GM18951 (cell line): Measurements from ENCODE around the gene FAM72D.
"Not testable (repeated sequence)": the region's sequence is repeated elsewhere in the genome, so short reads cannot be mapped to it uniquely, and the experiment has no call there.

Experiments
- in situ Hi-C: fragments of 300-500 bp; cut with MboI; formaldehyde crosslinking; loops from one replicate; pipeline ENCODE4 v1.12.0; 2022; ENCODE audit warnings: low sequenced_read_pairs, mixed read lengths, inconsistent platforms; ENCODE audit not compliant: unreplicated experiment

FAM72D gene

DNA sequence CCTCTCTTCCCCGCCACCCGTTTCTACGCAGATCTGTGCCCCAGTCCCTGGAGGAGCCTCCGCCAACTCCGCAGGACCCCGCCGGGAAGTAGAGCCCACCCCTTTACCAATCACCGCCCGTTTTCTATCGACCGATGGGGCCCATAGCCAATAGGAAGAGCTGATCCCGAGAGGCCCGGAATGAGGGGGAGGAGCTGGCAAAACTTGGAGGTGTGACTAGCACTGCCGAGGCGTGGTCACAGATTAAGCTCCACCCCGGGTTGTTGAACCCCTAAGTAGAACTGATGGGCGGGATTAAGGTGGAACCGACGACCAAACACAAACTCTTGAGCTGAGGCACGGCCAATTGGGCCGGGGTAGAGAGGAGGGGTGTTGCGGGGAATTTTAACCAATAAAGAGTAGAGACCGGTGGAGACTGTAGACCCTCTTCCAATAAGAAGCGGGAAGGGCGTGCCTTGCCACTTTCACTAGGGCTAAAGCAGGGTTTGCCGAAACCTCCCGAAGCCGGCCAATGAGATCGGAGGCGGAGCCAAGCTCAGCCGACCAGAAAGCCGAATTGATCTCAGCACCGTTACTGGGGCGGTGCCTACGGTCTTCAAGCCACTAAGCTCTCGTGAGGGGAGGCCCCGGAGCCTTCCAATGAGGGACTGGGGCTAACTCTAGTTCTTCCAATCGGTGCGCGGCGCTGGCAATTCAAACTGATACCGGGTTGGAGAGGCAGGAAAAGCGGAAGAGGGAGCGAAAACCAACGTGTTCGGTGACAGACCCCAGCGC, at the start of gene FAM72D, which contains the start of gene SRGAP2B:
Gene FAM72D, plus strand, starts transcription at position 691 of the 774 bp plus-strand sequence. CDS start 874 bp downstream, outside the sequence.
Gene SRGAP2B, minus strand, starts transcription at position 45 of the 774 bp plus-strand sequence. CDS start 2,427 bp downstream, outside the sequence.
- in situ Hi-C loops = not testable (repeated sequence)

DNA sequence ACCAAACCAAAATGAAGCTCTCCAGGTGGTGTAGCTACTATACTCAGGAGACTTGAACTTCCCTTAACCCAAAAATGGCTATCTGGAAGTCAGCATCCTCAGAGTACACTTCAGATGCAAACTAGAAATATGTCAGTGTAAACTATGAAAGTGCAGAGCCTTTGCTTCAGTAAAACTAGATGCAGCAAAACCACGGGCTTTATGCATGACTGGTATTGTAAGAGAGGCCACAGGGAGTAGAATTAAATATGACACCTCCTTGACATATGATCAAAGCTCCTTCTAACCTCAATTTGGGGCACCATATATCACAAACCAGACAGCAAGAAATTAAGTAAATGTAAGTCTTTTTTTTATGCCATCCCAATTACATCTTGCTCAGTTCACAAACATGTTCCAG, 48.2 kb upstream of the FAM72D start:
- in situ Hi-C loops = not testable (repeated sequence)

DNA sequence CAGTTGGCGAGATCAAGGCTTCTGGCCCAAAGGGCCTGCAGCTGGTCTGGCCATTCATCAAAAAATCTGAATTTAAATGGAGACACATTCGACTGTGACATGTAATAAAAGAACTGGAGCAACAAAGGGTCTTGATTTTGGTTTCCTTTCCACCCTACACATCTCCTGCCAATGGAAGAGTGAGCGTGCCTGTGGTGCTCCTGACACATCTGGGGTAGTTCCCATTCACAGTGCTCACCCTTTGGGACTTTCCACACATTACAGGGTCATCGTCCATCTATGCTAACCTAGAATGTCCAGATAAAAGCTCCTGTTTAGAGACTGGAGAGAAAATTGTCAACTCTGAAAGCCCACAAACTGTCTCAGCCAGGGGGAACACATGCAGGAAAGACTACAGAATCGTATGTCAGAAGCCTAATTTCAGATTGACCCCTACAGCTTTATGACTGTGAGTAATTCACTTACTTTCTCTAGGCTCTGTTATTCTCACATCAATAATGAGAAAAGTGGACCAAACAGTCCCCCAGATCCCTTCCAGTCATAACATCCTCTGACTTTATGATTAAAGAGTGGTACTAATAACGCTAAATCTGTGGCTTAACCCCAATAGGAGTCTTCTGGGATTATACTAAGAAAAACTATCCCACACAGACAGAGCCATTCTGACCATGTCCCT, 47.5 kb upstream of the FAM72D start:
- in situ Hi-C loops = not testable (repeated sequence)

DNA sequence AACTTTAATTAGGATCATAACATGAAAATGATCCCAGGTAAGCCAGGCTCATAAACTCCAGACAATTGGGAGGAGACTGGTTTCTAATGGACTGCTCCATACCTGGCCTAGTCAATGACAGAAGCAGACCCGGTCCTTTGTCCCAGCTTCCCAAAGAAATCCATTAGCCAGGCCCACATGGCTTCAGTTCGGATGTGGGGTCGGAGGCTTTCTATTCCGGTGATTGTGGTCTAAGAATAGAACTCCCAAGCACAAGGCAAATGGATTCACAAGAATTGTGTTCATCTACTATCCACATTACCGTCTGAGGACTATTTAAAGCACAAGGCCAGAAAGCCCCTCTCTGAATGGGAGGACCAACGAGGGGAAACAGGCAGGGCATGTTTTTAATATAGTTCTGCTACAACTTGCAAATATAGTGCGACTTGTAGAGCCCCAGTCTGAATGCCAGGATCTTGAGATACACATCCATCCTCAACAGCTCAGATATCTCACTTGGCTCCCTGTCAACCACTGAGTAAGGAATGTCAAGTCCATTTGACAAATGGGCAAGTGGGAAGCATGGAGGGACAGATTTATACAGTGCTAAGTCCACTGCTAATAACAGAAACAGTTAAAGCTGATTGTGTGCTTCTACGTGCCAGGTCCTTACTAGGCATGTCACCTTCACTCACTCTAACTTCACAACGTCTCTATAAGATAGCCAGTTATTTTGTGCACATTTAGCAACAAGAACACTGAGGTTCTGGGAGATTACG, 43.6 kb upstream of the FAM72D start:
- in situ Hi-C loops = not testable (repeated sequence)

DNA sequence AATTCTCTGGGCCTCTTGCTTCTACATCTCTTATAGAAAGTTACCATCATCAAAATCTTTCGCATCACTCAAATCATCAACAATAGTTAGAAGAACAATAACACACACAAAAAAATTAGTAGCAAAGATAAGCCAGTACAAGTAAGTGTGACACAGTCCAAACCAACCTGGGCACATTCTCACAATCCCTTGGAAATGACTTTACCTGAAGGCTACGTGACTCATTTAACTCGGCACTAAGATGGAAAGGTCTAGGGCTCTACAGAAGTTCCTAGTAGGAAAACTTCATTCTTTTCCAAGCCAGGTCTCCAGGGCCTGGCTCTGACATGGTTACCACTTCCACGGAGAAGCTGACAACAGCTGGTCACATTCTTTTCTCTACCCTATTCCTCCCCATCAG, 42.3 kb upstream of the FAM72D start:
- in situ Hi-C loops = not testable (repeated sequence)

DNA sequence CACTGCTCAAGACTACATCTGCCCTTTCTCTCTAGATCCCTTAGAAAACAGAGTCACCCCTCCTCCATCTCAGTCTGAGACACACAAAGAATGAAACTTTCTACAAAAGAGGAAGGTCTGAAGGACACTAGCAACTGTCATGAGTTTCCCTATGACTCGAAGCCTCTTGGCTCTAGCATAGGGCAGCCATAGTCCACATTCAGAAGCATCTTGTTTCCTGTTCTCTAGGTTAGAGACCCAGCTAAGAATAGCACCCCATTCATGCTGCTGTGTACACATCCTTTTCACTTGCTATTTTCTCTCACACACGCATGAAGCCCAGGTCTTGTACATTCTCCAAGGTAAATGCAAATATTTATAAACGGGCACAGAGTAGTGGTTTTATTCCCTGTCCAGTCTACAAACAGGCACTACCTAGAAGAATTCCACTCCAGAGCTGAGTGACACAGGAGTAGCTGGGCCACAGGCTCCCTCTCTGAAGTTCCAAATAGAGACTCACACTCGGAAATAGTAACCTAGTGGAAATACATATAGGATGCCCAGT, 40.5 kb upstream of the FAM72D start:
- in situ Hi-C loops = not testable (repeated sequence)

DNA sequence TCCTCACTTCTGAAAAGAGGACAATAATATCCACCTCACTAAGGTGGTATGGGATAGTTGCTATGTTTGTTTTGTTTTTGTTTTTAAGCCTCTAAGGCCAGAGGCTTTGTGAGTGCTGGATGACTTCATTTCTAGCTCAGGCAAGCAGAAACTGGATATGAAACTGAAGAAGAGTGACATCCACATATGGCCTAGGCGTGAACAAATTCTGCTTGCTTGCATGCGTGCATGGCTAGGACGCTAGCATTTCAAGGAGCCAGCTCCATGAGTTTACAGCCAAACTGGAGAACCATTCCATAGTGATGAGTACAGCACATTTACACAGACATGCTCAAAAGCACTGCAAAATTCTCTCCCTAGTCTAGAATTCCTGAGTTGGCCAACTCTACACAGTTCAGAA, 37.6 kb upstream of the FAM72D start:
- in situ Hi-C loops = not testable (repeated sequence)

DNA sequence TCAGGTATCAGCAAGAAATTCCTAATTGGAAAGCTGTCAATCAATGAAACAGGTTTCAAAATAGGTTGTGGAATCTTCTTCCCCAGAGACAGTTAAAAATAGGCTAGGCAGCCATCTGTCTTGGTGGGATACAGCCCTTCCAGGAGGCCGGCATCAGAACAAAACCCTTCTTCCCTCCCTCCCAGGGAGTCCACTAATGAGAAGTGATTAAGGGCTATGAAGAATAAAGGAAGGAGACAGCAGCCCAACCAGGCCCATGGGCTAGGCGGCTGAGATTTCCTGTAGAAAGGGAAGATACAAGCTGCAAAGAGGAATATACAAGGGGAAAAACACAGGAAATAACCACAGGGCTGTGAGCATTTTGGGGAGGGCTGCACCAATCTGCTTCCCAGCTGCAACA, 32.5 kb upstream of the FAM72D start:
- in situ Hi-C loops = not testable (repeated sequence)

DNA sequence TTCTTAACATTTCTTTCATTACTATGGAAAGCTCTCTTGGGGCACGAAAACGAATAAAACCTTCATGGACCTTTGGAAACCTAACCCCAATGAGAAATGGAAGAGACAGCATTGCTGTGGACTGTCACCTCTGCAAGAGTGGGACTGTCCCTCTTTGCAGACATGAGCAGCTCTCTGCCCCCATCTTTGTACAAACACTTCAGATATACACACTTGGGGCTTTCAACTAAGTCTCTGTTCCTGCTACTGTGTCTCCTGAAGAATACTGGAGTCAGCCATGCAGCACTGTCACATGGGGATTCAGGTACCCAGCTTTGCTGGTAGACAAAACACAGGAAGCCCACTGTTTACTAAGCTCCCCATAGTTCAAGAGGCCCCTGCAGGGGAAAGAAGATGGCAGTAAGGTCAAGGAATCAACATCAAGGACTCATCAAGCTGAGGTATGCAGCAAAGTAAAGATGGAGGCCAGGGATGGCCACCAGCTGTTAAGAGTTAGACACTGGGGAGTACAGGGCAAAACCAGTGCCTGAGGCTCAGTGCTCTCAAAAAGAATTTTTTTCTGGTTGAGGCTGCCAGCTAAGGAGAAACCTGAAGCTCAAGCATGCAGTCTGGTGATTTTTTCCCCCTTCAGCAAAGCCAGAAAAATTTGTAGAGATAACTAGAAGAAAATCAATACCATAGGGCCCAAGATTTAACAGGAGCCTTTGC, 31.7 kb upstream of the FAM72D start:
- in situ Hi-C loops = not testable (repeated sequence)

DNA sequence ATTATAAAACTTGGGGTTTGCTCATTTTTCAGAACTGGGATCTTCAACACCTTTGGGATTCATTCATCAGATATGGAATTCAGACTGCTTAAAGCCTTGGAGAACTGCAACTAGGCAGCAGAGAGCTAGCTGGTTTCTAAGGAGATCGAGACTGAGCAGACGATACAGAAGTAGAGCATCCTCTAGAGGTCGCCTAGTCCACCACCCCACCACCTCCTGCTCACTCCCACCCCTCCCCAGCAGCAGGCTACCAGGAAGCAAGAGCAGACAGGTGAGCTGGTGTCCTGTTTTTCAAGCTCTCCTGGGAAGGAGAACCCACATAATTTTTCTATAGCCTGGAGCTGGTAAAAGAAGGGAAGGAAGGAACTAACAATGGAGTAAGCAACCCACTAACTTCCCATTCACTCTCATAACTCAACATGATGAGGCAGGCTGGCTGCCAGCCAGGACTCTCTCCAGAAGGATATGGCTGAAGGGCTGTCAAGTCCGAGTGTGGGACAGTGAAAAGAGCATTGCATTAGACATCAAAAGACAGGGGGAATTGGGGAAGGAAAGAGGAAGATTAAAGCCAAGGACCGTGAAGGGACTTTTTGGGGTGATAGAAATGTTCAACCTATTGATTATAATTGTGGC, 30.5 kb upstream of the FAM72D start:
- in situ Hi-C loops = not testable (repeated sequence)

DNA sequence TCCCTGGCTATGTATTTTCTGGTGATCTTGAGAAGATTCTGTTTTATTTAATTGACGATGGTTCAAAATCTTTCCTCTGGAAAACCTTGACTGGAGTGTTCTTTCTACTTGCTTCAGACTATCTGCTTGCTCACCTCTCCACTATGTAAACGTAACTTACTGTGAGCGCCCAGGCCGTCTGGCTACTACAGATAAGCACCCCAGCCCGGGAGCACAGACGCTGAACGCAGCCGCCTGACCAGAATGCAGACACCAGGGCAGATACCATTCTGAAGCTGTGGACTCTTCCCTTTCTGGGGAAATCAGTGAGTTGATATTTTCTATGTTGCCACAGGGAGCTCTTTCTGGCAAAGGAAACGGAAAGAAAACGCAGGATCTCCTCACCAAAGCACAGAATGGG, 29.3 kb upstream of the FAM72D start:
- in situ Hi-C loops = not testable (repeated sequence)

DNA sequence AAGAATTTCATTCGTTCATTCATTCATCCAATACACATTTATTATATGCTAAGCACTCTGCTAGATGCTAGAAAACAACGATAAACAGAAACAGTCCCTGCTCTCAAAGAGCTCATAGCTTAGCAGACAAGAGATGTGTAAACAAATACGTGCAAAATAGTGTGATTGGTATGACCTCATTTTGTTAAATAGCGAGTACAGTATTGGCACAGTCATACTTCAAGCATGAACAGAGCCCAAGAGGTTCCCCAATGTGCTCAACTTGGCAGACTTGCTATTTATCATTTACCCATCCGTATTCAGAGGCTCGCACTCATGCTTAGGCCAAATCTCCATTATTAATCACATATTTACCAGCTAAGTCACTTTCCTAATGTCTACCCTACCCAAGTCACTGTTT, 24.2 kb upstream of the FAM72D start:
- in situ Hi-C loops = not testable (repeated sequence)

DNA sequence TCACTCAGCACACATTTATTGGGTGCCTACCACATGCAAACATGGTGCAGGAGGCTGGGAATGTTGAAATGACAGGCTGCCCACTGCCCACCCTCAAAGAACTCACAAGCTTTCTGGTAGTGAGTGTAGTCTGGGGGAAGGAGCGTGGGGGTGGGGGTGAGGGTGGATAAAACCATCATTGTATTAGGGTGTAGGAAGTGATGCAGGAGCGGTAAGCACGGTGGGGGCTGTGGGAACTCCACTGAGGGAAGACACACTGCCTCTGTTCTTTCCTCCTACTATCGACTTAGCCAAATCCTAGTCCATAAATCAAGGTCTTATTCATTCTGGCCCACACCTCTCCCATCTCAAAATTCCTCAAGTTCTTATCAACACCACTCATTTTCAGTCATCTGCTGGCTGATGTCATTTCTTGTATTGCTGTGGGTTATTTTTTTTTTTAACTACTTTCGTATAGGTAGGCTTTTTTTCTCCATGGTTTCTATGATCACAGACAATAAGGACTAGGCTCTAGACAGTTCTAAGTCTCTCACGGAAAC, 21.7 kb upstream of the FAM72D start:
- in situ Hi-C loops = not testable (repeated sequence)

DNA sequence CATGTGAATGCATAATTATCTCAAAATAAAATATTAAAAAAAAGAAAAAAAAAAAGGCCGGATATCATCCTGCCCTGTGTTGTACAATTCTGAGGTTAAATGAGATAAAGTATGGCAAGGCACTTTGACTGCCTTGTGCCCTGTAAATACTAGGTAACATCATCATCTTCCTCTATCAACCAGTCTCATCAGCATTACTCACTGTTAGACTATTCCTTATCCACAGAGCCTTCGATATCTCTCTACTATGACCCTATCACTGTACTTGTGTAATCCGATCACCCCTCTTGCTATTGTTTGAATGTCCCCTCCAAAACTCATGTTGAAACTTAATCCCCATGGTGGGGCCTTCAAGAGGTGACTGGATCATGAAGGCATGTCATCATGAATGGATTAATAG, 18.9 kb upstream of the FAM72D start:
- in situ Hi-C loops = not testable (repeated sequence)

DNA sequence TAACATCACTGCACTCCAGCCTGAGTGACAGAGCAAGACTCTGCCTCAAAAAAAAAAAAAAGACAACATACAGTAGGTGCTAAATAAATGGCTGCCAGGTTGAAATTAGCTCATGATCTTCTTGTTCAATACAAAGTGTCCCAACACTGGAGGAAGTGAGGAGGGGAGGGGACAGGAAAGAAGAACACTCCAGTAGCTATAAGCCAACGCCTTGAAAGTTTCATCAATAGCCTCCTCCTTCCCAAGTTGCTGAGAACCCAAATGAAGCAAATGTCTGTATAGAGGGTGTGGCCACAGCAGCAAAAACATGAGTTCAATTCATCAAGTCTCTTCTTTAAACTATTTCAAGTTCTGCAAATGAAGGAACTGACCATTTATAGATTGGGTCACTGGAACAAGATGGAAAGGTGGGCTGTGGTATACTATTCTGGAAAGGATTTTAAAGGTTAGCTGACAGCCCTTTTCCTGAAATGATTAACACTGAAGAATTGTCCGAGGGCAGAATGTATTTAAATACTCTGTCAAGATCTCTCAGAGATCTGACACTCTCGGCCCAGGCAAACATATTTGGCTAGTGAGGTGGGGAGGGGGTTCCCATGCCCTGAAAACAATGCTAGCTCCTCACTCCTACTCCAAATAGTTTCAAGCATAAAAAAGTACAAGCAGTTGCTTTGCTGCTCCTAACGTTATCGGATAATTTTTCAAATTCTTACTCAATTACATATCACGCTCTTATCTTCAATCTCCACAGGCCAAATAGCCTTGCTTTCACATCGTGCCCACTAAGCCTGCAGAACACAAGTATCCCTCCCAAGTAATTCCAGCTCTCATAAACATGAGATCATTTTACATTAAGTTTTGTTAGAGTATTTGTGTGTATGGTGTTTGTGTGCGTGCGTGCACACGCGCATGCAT, 17.6 kb upstream of the FAM72D start:
- in situ Hi-C loops = not testable (repeated sequence)

DNA sequence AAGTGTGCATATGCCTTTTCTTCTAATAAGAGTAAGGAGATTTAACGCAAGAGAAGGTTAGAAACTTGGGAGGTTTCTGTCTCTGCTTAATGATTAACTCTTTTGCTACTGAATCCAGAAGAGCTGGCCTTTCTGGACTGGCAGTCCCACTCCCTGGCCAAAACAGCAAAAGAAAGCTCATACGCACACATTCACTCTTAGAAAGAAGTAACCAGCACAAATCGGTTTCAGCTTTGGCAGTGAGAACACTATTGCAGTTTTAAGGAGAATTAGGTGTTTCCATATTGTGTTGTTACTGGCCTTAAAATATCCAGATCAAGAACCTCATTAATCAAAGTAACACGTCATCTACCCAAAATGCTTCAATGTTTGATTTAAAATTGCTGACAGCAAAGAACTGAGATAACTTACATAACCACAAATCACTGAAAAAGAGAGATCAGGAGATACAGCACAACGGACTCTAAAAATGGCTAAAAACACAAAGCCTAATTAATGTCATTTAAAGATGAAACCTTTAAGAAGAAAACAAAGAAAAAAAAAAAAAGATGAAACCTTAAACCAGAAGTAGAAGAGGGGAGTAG, 16.9 kb upstream of the FAM72D start:
- in situ Hi-C loops = not testable (repeated sequence)

DNA sequence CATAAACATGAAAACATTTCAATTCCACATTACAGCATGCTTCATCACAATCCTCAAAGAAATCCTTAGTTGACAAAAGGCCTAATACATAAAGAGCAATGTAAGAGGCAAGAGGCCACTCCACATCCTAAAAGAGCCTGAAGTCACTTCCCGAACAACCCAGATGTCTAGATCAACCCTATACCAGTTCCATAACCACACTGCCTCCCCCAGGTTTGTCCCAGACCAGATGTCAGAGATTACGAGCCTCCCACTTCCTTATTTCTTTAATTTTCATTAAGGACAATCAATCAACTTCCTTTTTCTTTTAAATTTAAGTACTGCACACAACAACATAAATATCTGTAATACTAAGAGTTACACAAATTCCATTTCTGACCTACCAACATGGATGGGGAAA, 16.0 kb upstream of the FAM72D start:
- in situ Hi-C loops = not testable (repeated sequence)
